GM18951 (cell line): Measurements from ENCODE around the gene GNB5.

Experiments used
- POLR2A ChIP-seq: IDR thresholded peaks from 4 replicates; pipeline ENCODE4 v1.6.1; 2011; ENCODE audit warnings: mild to moderate bottlenecking; ENCODE audit not compliant: insufficient read length, insufficient read depth; ENCODE audit errors: extremely low read depth
- in situ Hi-C: fragments of 300-500 bp; cut with MboI; formaldehyde crosslinking; loops from one replicate; pipeline ENCODE4 v1.12.0; 2022; ENCODE audit warnings: low sequenced_read_pairs, mixed read lengths, inconsistent platforms; ENCODE audit not compliant: unreplicated experiment

GNB5 gene

GRCh38 chr15:52150871-52151270 lies 40.3 kb downstream of the GNB5 start:
- TF ChIP-seq POLR2A, result no peak
- in situ Hi-C loops, result no loop called here

- no peak for TF ChIP-seq POLR2A
- in situ Hi-C loops, result no loop called here
Observed at GRCh38 chr15:52150043-52150825, 41.0 kb downstream of the GNB5 start.

GRCh38 chr15:52148403-52148802 lies 42.8 kb downstream of the GNB5 start:
- in situ Hi-C loops, result no loop called here
- no peak for TF ChIP-seq POLR2A

GRCh38 chr15:52146776-52147175 lies 44.4 kb downstream of the GNB5 start:
- TF ChIP-seq POLR2A, result no peak
- in situ Hi-C loops, result no loop called here

GRCh38 chr15:52146261-52146660 lies 44.9 kb downstream of the GNB5 start:
- in situ Hi-C loops, result no loop called here
- no peak for TF ChIP-seq POLR2A

- TF ChIP-seq POLR2A, result no peak
- in situ Hi-C loops, result no loop called here
Observed at GRCh38 chr15:52144656-52145178, 46.5 kb downstream of the GNB5 start.

- TF ChIP-seq POLR2A, result no peak
- in situ Hi-C loops, result no loop called here
Observed at GRCh38 chr15:52143873-52144272, 47.3 kb downstream of the GNB5 start.

- no peak for TF ChIP-seq POLR2A
- in situ Hi-C loops, result no loop called here
Observed at GRCh38 chr15:52140646-52141045, 50.5 kb downstream of the GNB5 start.

- in situ Hi-C loops, result no loop called here
- no peak for TF ChIP-seq POLR2A
Observed at GRCh38 chr15:52139599-52140462, 51.4 kb downstream of the GNB5 start.

GRCh38 chr15:52137432-52138357 lies 53.5 kb downstream of the GNB5 start:
- in situ Hi-C loops, result no loop called here
- no peak for TF ChIP-seq POLR2A

- in situ Hi-C loops, result no loop called here
- TF ChIP-seq POLR2A, result no peak
Observed at GRCh38 chr15:52136442-52136980, 54.7 kb downstream of the GNB5 start.

GRCh38 chr15:52134502-52135144 lies 56.6 kb downstream of the GNB5 start:
- in situ Hi-C loops, result no loop called here
- no peak for TF ChIP-seq POLR2A
